ENCODE measurements around the gene S100A6. TPM values are rescaled to one million over a fixed set of nuclear protein-coding genes. Genes with fewer than 3 reads are reported as not detected.
A peak's percentile ranks its signal among the peaks of the same experiment; 100 is the strongest.
"Not testable (repeated sequence)": the region's sequence is repeated elsewhere in the genome, so short reads cannot be mapped to it uniquely, and the experiment has no call there.

S100A6 gene
- 120 and 129 TPM in 2 replicates for polyA plus RNA-seq (2013)

DNA sequence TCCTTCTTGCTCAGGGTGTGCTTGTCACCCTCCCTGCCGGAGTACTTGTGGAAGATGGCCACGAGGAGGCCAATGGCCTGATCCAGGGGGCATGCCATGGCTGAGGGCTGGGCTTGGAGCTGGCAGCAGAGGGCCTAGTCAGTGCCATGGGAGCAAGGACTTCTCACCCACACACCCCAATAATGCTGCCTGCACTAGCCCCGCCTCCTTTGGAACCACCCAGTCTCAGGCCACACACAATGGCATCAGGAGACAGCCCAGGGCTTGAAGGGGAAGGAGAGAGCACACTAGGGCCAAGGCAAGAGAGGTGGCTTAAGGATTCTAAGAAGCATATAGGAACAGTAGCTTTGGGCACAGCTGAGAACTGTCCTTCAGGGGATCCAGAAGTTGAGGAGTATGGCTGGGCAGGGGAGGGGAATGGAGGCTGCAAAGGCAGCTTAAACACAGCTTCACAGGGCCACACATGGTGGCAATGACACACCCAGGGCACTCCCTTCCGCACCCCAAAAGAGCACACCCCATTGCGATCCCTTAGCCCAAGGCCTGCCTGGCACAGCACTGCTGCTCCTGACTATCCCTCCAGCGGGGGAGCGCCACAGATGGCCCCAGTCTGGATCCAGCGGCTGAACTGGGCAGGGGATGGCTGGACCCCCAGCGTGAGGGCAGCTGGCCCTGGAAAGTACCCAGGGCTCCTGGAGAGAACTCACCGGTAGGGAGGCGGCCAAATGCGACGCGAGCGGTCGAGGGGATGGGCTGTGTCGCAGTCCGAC is at the start of gene S100A6:
Gene S100A6 (minus strand): TSS at position 750 of the 770 bp plus-strand sequence. CDS start 652 bp downstream, at position 98.
- H3K79me2 ChIP-seq (ENCODE audit: control insufficient read depth, insufficient read depth, low read length, poor library complexity): no peaks in the 10 kb centered on the region
- H3K79me1 ChIP-seq (ENCODE audit: low read length): peaks cover 31% of the 10 kb centered on the region
- H4K91ac ChIP-seq (ENCODE audit: low read depth, low read length): peak within 1 kb of the TSS; percentile 71
- H2AK5ac ChIP-seq (ENCODE audit: low read length): peak within 1 kb of the TSS; percentile 49
- peaks cover 27 to 36% of the 10 kb centered on the region in 2 experiments for H3K4me1 ChIP-seq (ENCODE audit: control insufficient read depth in 1 of 2, insufficient read depth in 2 of 2, low read length in 2 of 2)
- no CpG with 5 or more reads among the region's 18 CpGs for WGBS (ENCODE audit: extremely low coverage, insufficient coverage, insufficient read length)
- H2BK120ac ChIP-seq (ENCODE audit: insufficient read depth, low read length, poor library complexity): peak within 1 kb of the TSS; percentile 40
- peak within 1 kb of the TSS; percentile 24 for H3K4ac ChIP-seq (ENCODE audit: low read depth, low read length)
- peak within 1 kb of the TSS; percentile 38 for H3K4me2 ChIP-seq (ENCODE audit: low read length)
- H4K12ac ChIP-seq (ENCODE audit: low read depth, low read length): peak within 1 kb of the TSS; percentile 10
- peak in 1 of 2 donors; percentile 23 for DNase-seq
- peak within 1 kb of the TSS; percentile 90 for H2BK12ac ChIP-seq (ENCODE audit: low read length)
- no peak within 1 kb of the TSS for H3K9ac ChIP-seq (ENCODE audit: low read length)
- H3K27ac ChIP-seq (ENCODE audit: low read depth, low read length): no peak within 1 kb of the TSS
- peak within 1 kb of the TSS; percentile 63 for H3K14ac ChIP-seq (ENCODE audit: low read length)
- peak within 1 kb of the TSS; percentile 43 for H3K18ac ChIP-seq (ENCODE audit: low read length)
- H3K9me3 ChIP-seq (ENCODE audit: insufficient read depth, low read depth, low read length): no peaks in the 10 kb centered on the region
- no peaks in the 10 kb centered on the region for H3K36me3 ChIP-seq (ENCODE audit: control insufficient read depth in 1 of 2, insufficient read depth in 2 of 2, low read length in 2 of 2)
- H3K27me3 ChIP-seq (ENCODE audit: insufficient read depth, low read length): no peaks in the 10 kb centered on the region
- H2AFZ ChIP-seq (ENCODE audit: insufficient read depth, low read length, poor library complexity): peak within 1 kb of the TSS; percentile 32
- no peak within 1 kb of the TSS for H2BK5ac ChIP-seq (ENCODE audit: low read depth, low read length, poor library complexity)
- peak within 1 kb of the TSS; percentile 23 for H4K8ac ChIP-seq (ENCODE audit: low read depth, low read length)
- no peak within 1 kb of the TSS for H3K23ac ChIP-seq (ENCODE audit: low read length)
- peak within 1 kb of the TSS; percentile 32 for H3K4me3 ChIP-seq (ENCODE audit: low read depth, low read length)

DNA sequence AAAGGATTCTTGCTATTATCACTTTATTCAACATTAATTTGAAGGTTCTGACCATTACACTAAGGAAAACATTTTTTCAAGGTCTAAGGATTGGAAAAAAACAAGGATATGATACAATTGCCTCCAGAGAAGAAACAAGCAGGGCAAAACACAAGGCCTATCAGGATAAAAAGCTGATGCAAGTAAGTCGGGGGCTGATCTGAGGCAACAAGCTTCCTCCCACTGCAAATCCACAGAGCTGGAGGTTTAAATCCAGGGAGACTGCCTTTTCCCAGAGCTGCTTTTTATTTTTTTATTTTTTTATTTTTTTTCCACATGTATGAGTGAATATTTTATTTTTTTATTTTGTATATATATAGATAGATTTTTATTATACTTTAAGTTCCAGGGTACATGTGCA is 49.2 kb upstream of the S100A6 start:
- no peak overlapping the region for H3K4ac ChIP-seq (ENCODE audit: low read depth, low read length)
- WGBS (ENCODE audit: extremely low coverage, insufficient coverage, insufficient read length): no CpG with 5 or more reads among the region's 1 CpG
- H3K9me3 ChIP-seq (ENCODE audit: insufficient read depth, low read depth, low read length): no peaks in the 10 kb centered on the region
- no peak overlapping the region for H3K4me2 ChIP-seq (ENCODE audit: low read length)
- no peak overlapping the region for H3K14ac ChIP-seq (ENCODE audit: low read length)
- no peak overlapping the region for H4K12ac ChIP-seq (ENCODE audit: low read depth, low read length)
- H3K4me3 ChIP-seq (ENCODE audit: low read depth, low read length): no peak overlapping the region
- DNase-seq: no peak
- H2AK5ac ChIP-seq (ENCODE audit: low read length): no peak overlapping the region
- H2BK12ac ChIP-seq (ENCODE audit: low read length): no peak overlapping the region
- H2BK5ac ChIP-seq (ENCODE audit: low read depth, low read length, poor library complexity): no peak overlapping the region
- no peaks in the 10 kb centered on the region for H3K79me1 ChIP-seq (ENCODE audit: low read length)
- H3K79me2 ChIP-seq (ENCODE audit: control insufficient read depth, insufficient read depth, low read length, poor library complexity): no peaks in the 10 kb centered on the region
- H3K9ac ChIP-seq (ENCODE audit: low read length): no peak overlapping the region
- H4K8ac ChIP-seq (ENCODE audit: low read depth, low read length): no peak overlapping the region
- H4K91ac ChIP-seq (ENCODE audit: low read depth, low read length): no peak overlapping the region
- H3K23ac ChIP-seq (ENCODE audit: low read length): no peak overlapping the region
- no peak overlapping the region for H2AFZ ChIP-seq (ENCODE audit: insufficient read depth, low read length, poor library complexity)
- peaks cover 4 to 10% of the 10 kb centered on the region in 2 experiments for H3K4me1 ChIP-seq (ENCODE audit: control insufficient read depth in 1 of 2, insufficient read depth in 2 of 2, low read length in 2 of 2)
- no peak overlapping the region for H3K27ac ChIP-seq (ENCODE audit: low read depth, low read length)
- no peak overlapping the region for H2BK120ac ChIP-seq (ENCODE audit: insufficient read depth, low read length, poor library complexity)
- H3K18ac ChIP-seq (ENCODE audit: low read length): no peak overlapping the region
- H3K36me3 ChIP-seq (ENCODE audit: control insufficient read depth in 1 of 2, insufficient read depth in 2 of 2, low read length in 2 of 2): no peaks in the 10 kb centered on the region
- no peaks in the 10 kb centered on the region for H3K27me3 ChIP-seq (ENCODE audit: insufficient read depth, low read length)

DNA sequence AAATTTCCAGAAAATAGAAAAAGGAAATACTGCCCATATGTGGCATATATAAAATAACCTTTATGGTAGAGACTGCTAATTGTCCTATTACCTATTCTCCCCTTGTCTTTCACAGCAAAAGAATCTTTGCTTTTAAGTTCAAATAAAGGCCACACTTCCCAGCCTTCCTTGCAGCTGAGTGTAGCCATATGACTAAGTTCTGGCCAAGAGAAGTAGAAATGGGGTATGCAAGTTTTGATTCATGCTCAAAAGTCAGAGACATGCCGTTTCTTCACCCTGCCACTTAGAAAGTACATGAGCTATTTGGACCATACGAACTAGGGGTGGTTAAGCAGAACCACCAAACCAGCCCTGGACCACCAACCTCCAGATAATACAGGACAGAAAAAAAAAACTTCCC is 48.2 kb upstream of the S100A6 start:
- no peaks in the 10 kb centered on the region for H3K36me3 ChIP-seq (ENCODE audit: control insufficient read depth in 1 of 2, insufficient read depth in 2 of 2, low read length in 2 of 2)
- no peak overlapping the region for H2BK120ac ChIP-seq (ENCODE audit: insufficient read depth, low read length, poor library complexity)
- no peak overlapping the region for H3K4me2 ChIP-seq (ENCODE audit: low read length)
- no peak overlapping the region for H2BK12ac ChIP-seq (ENCODE audit: low read length)
- H3K14ac ChIP-seq (ENCODE audit: low read length): no peak overlapping the region
- H3K4me3 ChIP-seq (ENCODE audit: low read depth, low read length): no peak overlapping the region
- no CpG with 5 or more reads among the region's 2 CpGs for WGBS (ENCODE audit: extremely low coverage, insufficient coverage, insufficient read length)
- no peak overlapping the region for H3K27ac ChIP-seq (ENCODE audit: low read depth, low read length)
- no peak overlapping the region for H4K8ac ChIP-seq (ENCODE audit: low read depth, low read length)
- H3K27me3 ChIP-seq (ENCODE audit: insufficient read depth, low read length): no peaks in the 10 kb centered on the region
- H2BK5ac ChIP-seq (ENCODE audit: low read depth, low read length, poor library complexity): no peak overlapping the region
- H3K9ac ChIP-seq (ENCODE audit: low read length): no peak overlapping the region
- H3K23ac ChIP-seq (ENCODE audit: low read length): no peak overlapping the region
- no peak for DNase-seq
- H2AK5ac ChIP-seq (ENCODE audit: low read length): no peak overlapping the region
- H3K79me1 ChIP-seq (ENCODE audit: low read length): peaks cover 3% of the 10 kb centered on the region
- H3K4me1 ChIP-seq (ENCODE audit: control insufficient read depth in 1 of 2, insufficient read depth in 2 of 2, low read length in 2 of 2): peaks cover 4 to 13% of the 10 kb centered on the region in 2 experiments
- no peaks in the 10 kb centered on the region for H3K9me3 ChIP-seq (ENCODE audit: insufficient read depth, low read depth, low read length)
- H3K79me2 ChIP-seq (ENCODE audit: control insufficient read depth, insufficient read depth, low read length, poor library complexity): no peaks in the 10 kb centered on the region
- no peak overlapping the region for H4K91ac ChIP-seq (ENCODE audit: low read depth, low read length)
- no peak overlapping the region for H2AFZ ChIP-seq (ENCODE audit: insufficient read depth, low read length, poor library complexity)
- no peak overlapping the region for H4K12ac ChIP-seq (ENCODE audit: low read depth, low read length)
- H3K18ac ChIP-seq (ENCODE audit: low read length): no peak overlapping the region
- H3K4ac ChIP-seq (ENCODE audit: low read depth, low read length): no peak overlapping the region

DNA sequence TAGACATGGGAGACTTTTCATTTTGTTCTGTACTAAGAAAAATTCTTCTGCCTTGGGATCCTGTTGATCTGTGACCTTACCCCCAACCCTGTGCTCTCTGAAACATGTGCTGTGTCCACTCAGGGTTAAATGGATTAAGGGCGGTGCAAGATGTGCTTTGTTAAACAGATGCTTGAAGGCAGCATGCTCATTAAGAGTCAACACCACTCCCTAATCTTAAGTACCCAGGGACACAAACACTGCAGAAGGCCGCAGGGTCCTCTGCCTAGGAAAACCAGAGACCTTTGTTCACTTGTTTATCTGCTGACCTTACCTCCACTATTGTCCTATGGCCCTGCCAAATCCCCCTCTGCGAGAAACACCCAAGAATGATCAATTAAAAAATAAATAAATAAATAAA is 47.7 kb upstream of the S100A6 start:
- no CpG with 5 or more reads among the region's 3 CpGs for WGBS (ENCODE audit: extremely low coverage, insufficient coverage, insufficient read length)
- not testable (repeated sequence) for H3K9ac ChIP-seq (ENCODE audit: low read length); H4K91ac ChIP-seq (ENCODE audit: low read depth, low read length); H3K27me3 ChIP-seq (ENCODE audit: insufficient read depth, low read length); H3K79me1 ChIP-seq (ENCODE audit: low read length); H3K9me3 ChIP-seq (ENCODE audit: insufficient read depth, low read depth, low read length); H3K79me2 ChIP-seq (ENCODE audit: control insufficient read depth, insufficient read depth, low read length, poor library complexity); H3K18ac ChIP-seq (ENCODE audit: low read length); H3K4me2 ChIP-seq (ENCODE audit: low read length); H3K14ac ChIP-seq (ENCODE audit: low read length); DNase-seq; H4K8ac ChIP-seq (ENCODE audit: low read depth, low read length); H4K12ac ChIP-seq (ENCODE audit: low read depth, low read length); H2BK120ac ChIP-seq (ENCODE audit: insufficient read depth, low read length, poor library complexity); H2BK5ac ChIP-seq (ENCODE audit: low read depth, low read length, poor library complexity); H3K4me3 ChIP-seq (ENCODE audit: low read depth, low read length); H3K23ac ChIP-seq (ENCODE audit: low read length); H2AK5ac ChIP-seq (ENCODE audit: low read length); H3K27ac ChIP-seq (ENCODE audit: low read depth, low read length); H3K4ac ChIP-seq (ENCODE audit: low read depth, low read length); H2BK12ac ChIP-seq (ENCODE audit: low read length); H3K36me3 ChIP-seq (ENCODE audit: control insufficient read depth in 1 of 2, insufficient read depth in 2 of 2, low read length in 2 of 2); H2AFZ ChIP-seq (ENCODE audit: insufficient read depth, low read length, poor library complexity)
- H3K4me1 ChIP-seq (ENCODE audit: control insufficient read depth in 1 of 2, insufficient read depth in 2 of 2, low read length in 2 of 2): peaks cover 4 to 16% of the 10 kb centered on the region in 2 experiments
